HG03442 (cell line): ENCODE results near the gene IWS1.
"Not testable (repeated sequence)": the region's sequence is repeated elsewhere in the genome, so short reads cannot be mapped to it uniquely, and the experiment has no call there.

Experiments
- ATAC-seq: cut with Tn5 transposase; IDR thresholded peaks from one replicate; pipeline ENCODE4 v1.9.1; 2021; ENCODE audit warnings: mild to moderate bottlenecking, moderate library complexity; ENCODE audit not compliant: unreplicated experiment

The IWS1 gene

GRCh38 chr2:127561371-127561770 lies 35.1 kb upstream of the IWS1 start:
- ATAC-seq, result no peak

GRCh38 chr2:127560931-127561280 lies 34.6 kb upstream of the IWS1 start:
- no peak for ATAC-seq

- ATAC-seq, result no peak
Observed at GRCh38 chr2:127560201-127560930, 34.1 kb upstream of the IWS1 start.

- no peak for ATAC-seq
Observed at GRCh38 chr2:127559454-127559853, 33.2 kb upstream of the IWS1 start.

GRCh38 chr2:127558911-127559310 lies 32.6 kb upstream of the IWS1 start:
- no peak for ATAC-seq

- ATAC-seq, result no peak
Observed at GRCh38 chr2:127552846-127553245, 26.6 kb upstream of the IWS1 start.

GRCh38 chr2:127552336-127552735 lies 26.0 kb upstream of the IWS1 start:
- ATAC-seq, result no peak

GRCh38 chr2:127551221-127551930 lies 25.1 kb upstream of the IWS1 start:
- ATAC-seq, result no peak

- ATAC-seq, result no peak
Observed at GRCh38 chr2:127546797-127547196, 20.5 kb upstream of the IWS1 start.

- no peak for ATAC-seq
Observed at GRCh38 chr2:127545796-127546195, 19.5 kb upstream of the IWS1 start.

GRCh38 chr2:127545189-127545588 lies 18.9 kb upstream of the IWS1 start:
- ATAC-seq, result no peak

- ATAC-seq, result not testable (repeated sequence)
Observed at GRCh38 chr2:127543013-127543501, 16.8 kb upstream of the IWS1 start.

GRCh38 chr2:127542231-127542630 lies 15.9 kb upstream of the IWS1 start:
- ATAC-seq, result no peak

GRCh38 chr2:127541809-127542208 lies 15.5 kb upstream of the IWS1 start:
- no peak for ATAC-seq

- no peak for ATAC-seq
Observed at GRCh38 chr2:127537644-127538043, 11.4 kb upstream of the IWS1 start.

GRCh38 chr2:127536707-127537541 lies 10.6 kb upstream of the IWS1 start:
- ATAC-seq, result no peak

- ATAC-seq, result no peak
Observed at GRCh38 chr2:127535918-127536317, 9.6 kb upstream of the IWS1 start.

GRCh38 chr2:127535422-127535901 lies 9.2 kb upstream of the IWS1 start, which contains the start of gene MYO7B:
Gene MYO7B, plus strand, starts transcription at chr2:127535683. Its CDS starts 24,040 bp downstream, at chr2:127559723.
- no peak for ATAC-seq

GRCh38 chr2:127532296-127532695 lies 6.0 kb upstream of the IWS1 start:
- no peak for ATAC-seq

GRCh38 chr2:127531221-127531648 lies 4.9 kb upstream of the IWS1 start:
- ATAC-seq, result no peak
